WTC11 (cell line): ENCODE measurements around the gene PSENEN. TPM values are rescaled to one million over a fixed set of nuclear protein-coding genes. Genes with fewer than 3 reads are reported as not detected.

Experiments used
- ATAC-seq: fragments of 200-7000 bp; cut with Tn5 transposase; 2 replicates; pipeline ENCODE4 v1.10.0; 2021; ENCODE audit warnings: mild to moderate bottlenecking, moderate library complexity
- CTCF ChIA-PET: fragments of 300-600 bp; sonication (Branson Sonifier 250); formaldehyde crosslinking; loops from one replicate; lab custom pipeline; 2021; ENCODE audit warnings: antibody characterized with exemption; lab: Charles Lee
- POLR2A ChIA-PET: fragments of 350-600 bp; sonication (Branson Sonifier 250); formaldehyde crosslinking; loops from one replicate; lab custom pipeline; 2021; ENCODE audit warnings: antibody characterized with exemption; lab: Charles Lee
- DNase-seq: peaks from one replicate; pipeline ENCODE4 v3.0.0; 2021; ENCODE audit warnings: low spot score
- H3K27ac Mint-ChIP-seq: 2 replicates; pipeline ENCODE4 v1.8.0; 2021; ENCODE audit warnings: mixed read lengths
- H3K27me3 Mint-ChIP-seq: 2 replicates; pipeline ENCODE4 v1.8.0; 2021; ENCODE audit warnings: low read depth, mild to moderate bottlenecking, moderate library complexity, mixed read lengths
- H3K36me3 Mint-ChIP-seq: 2 replicates; pipeline ENCODE4 v1.8.0; 2021; ENCODE audit warnings: mixed read lengths
- H3K4me1 Mint-ChIP-seq: 2 replicates; pipeline ENCODE4 v1.8.0; 2022; ENCODE audit warnings: mixed read lengths
- H3K4me3 Mint-ChIP-seq: 2 replicates; pipeline ENCODE4 v1.8.0; 2021; ENCODE audit warnings: mild to moderate bottlenecking, moderate library complexity, mixed read lengths
- H3K9me3 Mint-ChIP-seq: 2 replicates; pipeline ENCODE4 v1.8.0; 2021; ENCODE audit warnings: mixed read lengths
- AFF4 ChIP-seq: sonication (generic); formaldehyde crosslinking; IDR thresholded peaks from 2 replicates; pipeline ENCODE4 v1.8.1; 2023; ENCODE audit warnings: mild to moderate bottlenecking, missing genetic modification reagents, borderline replicate concordance
- AR ChIP-seq: fragments of 250-450 bp; sonication (Bioruptor Pico); IDR thresholded peaks from 2 replicates; pipeline ENCODE4 v1.9.0; 2021; ENCODE audit warnings: mild to moderate bottlenecking
- CREB1 ChIP-seq: sonication (generic); formaldehyde crosslinking; IDR thresholded peaks from 2 replicates; pipeline ENCODE4 v1.8.0; 2023; ENCODE audit warnings: mild to moderate bottlenecking, missing genetic modification reagents
- CTCF ChIP-seq: fragments of 200-600 bp; IDR thresholded peaks from 2 replicates; pipeline ENCODE4 v1.8.0; 2022; ENCODE audit warnings: antibody characterized with exemption
- E2F5 ChIP-seq: sonication (generic); formaldehyde crosslinking; IDR thresholded peaks from 2 replicates; pipeline ENCODE4 v1.8.1; 2022; ENCODE audit warnings: mild to moderate bottlenecking, moderate library complexity, missing genetic modification reagents
- ELF4 ChIP-seq: sonication (generic); formaldehyde crosslinking; IDR thresholded peaks from 2 replicates; pipeline ENCODE4 v1.8.1; 2022; ENCODE audit warnings: low read depth, mild to moderate bottlenecking, moderate library complexity, missing genetic modification reagents
- ERG ChIP-seq: fragments of 250-450 bp; sonication (Bioruptor Pico); IDR thresholded peaks from 2 replicates; pipeline ENCODE4 v1.8.0; 2021; ENCODE audit warnings: mild to moderate bottlenecking
- ESRRA ChIP-seq: sonication (generic); formaldehyde crosslinking; IDR thresholded peaks from 2 replicates; pipeline ENCODE4 v1.8.1; 2022; ENCODE audit warnings: mild to moderate bottlenecking, missing genetic modification reagents, borderline replicate concordance
- GRHL2 ChIP-seq: fragments of 250-450 bp; sonication (Bioruptor Pico); IDR thresholded peaks from 2 replicates; pipeline ENCODE4 v1.8.0; 2022; ENCODE audit warnings: mild to moderate bottlenecking, moderate library complexity; ENCODE audit not compliant: insufficient replicate concordance, severe bottlenecking
- JAZF1 ChIP-seq: fragments of 250-450 bp; sonication (Bioruptor Pico); IDR thresholded peaks from 2 replicates; pipeline ENCODE4 v1.9.0; 2021; ENCODE audit warnings: moderate library complexity, mild to moderate bottlenecking, inconsistent platforms
- NR1H2 ChIP-seq: sonication (generic); formaldehyde crosslinking; IDR thresholded peaks from 2 replicates; pipeline ENCODE4 v1.9.0; 2021; ENCODE audit warnings: mild to moderate bottlenecking, moderate library complexity, missing genetic modification reagents
- PREB ChIP-seq: sonication (generic); formaldehyde crosslinking; IDR thresholded peaks from 2 replicates; pipeline ENCODE4 v1.8.1; 2022; ENCODE audit warnings: mild to moderate bottlenecking, missing genetic modification reagents, moderate library complexity, borderline replicate concordance
- PRRX2 ChIP-seq: fragments of 250-450 bp; sonication (Bioruptor Pico); IDR thresholded peaks from 2 replicates; pipeline ENCODE4 v1.8.0; 2021; ENCODE audit warnings: mild to moderate bottlenecking
- RELA ChIP-seq: sonication (generic); formaldehyde crosslinking; IDR thresholded peaks from 2 replicates; pipeline ENCODE4 v1.8.1; 2022; ENCODE audit warnings: missing genetic modification reagents, mild to moderate bottlenecking, borderline replicate concordance
- SMAD3 ChIP-seq: sonication (generic); formaldehyde crosslinking; IDR thresholded peaks from 2 replicates; pipeline ENCODE4 v1.8.0; 2022; ENCODE audit warnings: missing genetic modification reagents, mild to moderate bottlenecking, borderline replicate concordance
- TCF7 ChIP-seq: sonication (generic); formaldehyde crosslinking; IDR thresholded peaks from 2 replicates; pipeline ENCODE4 v1.8.0; 2022; ENCODE audit warnings: mild to moderate bottlenecking, low read depth, missing genetic modification reagents, moderate library complexity
- TEAD1 ChIP-seq: sonication (generic); formaldehyde crosslinking; IDR thresholded peaks from 2 replicates; pipeline ENCODE4 v1.8.0; 2022; ENCODE audit warnings: mild to moderate bottlenecking, missing genetic modification reagents
- ZBTB21 ChIP-seq: sonication (generic); formaldehyde crosslinking; IDR thresholded peaks from 2 replicates; pipeline ENCODE4 v1.8.1; 2023; ENCODE audit warnings: mild to moderate bottlenecking, missing genetic modification reagents, borderline replicate concordance
- ZNF263 ChIP-seq: sonication (generic); formaldehyde crosslinking; IDR thresholded peaks from 2 replicates; pipeline ENCODE4 v1.8.1; 2022; ENCODE audit warnings: low read depth, mild to moderate bottlenecking, moderate library complexity, missing genetic modification reagents
- ZNF532 ChIP-seq: fragments of 250-450 bp; sonication (Bioruptor Pico); IDR thresholded peaks from 2 replicates; pipeline ENCODE4 v1.9.0; 2021; ENCODE audit warnings: mild to moderate bottlenecking, borderline replicate concordance
- total RNA-seq: library from RNA; stranded (reverse); gene quantifications from 3 replicates; pipeline ENCODE4 v1.2.3, GENCODE V29; 2021

The PSENEN gene
- total RNA-seq, 1 experiment from 2014 or later: 80.3 TPM

GRCh38 chr19:35727956-35728706 is 17.3 kb upstream of the PSENEN start:
- no peak overlapping the region for H3K4me3 Mint-ChIP-seq
- DNase-seq (no peak), ATAC-seq (no peak)
- ChIA-PET CTCF (interaction anchor here (0.5 kb wide), 1 partner anchor 91 kb away, joined by 4 read pairs; no protein-coding TSS in a partner anchor), POLR2A (no interaction called here)
- no peaks in the 10 kb centered on the region for H3K27me3 Mint-ChIP-seq
- 0 out of 2 replicates have a peak, but pooled peaks cover 2% of the 10 kb centered on the region for H3K4me1 Mint-ChIP-seq
- no peak overlapping the region for H3K27ac Mint-ChIP-seq
- no peak for TF ChIP-seq GRHL2 (CRISPR knock-in tag)
- no peak for TF ChIP-seq PRRX2
- TF ChIP-seq JAZF1 (CRISPR knock-in tag): no peak
- no peak for TF ChIP-seq CREB1 (CRISPR knock-in tag)
- no peak for TF ChIP-seq SMAD3
- TF ChIP-seq CTCF: no peak
- no peak for TF ChIP-seq RELA
- no peak for TF ChIP-seq ZNF532 (CRISPR knock-in tag)
- no peak for TF ChIP-seq AFF4 (CRISPR knock-in tag)
- no peak for TF ChIP-seq TEAD1 (CRISPR knock-in tag)
- TF ChIP-seq PREB (CRISPR knock-in tag): no peak
- no peak for TF ChIP-seq NR1H2
- TF ChIP-seq ZNF263 (CRISPR knock-in tag): no peak
- no peak for TF ChIP-seq E2F5
- no peak for TF ChIP-seq AR
- TF ChIP-seq TCF7 (CRISPR knock-in tag): no peak
- TF ChIP-seq ERG (CRISPR knock-in tag): no peak
- no peak for TF ChIP-seq ZBTB21 (CRISPR knock-in tag)
- TF ChIP-seq ESRRA (CRISPR knock-in tag): no peak
- TF ChIP-seq ELF4 (CRISPR knock-in tag): no peak
- peaks cover 73% of the 10 kb centered on the region for H3K36me3 Mint-ChIP-seq
- H3K9me3 Mint-ChIP-seq: no peaks in the 10 kb centered on the region
